Tibial artery (tissue), 4 donors: ENCODE measurements around the gene CD59.

Experiments used
- DNase-seq, 2 donors: peaks; one replicate each; pipeline ENCODE4 v3.0.0-alpha.2; 2019
- H3K27ac ChIP-seq, 2 donors: fragments of 200-600 bp; sonication (generic) in 1 of 2; 1 replicate in 1 of 2; 2 replicates in 1 of 2; pipeline ENCODE4 v1.5.1; 2018 to 2019; ENCODE audit warnings: mild to moderate bottlenecking in 1 of 2
- H3K27me3 ChIP-seq, 2 donors: fragments of 200-600 bp; sonication (generic) in 1 of 2; one replicate each; pipeline versions ENCODE4 v1.5.1 to v1.6.0; 2016 to 2019
- H3K36me3 ChIP-seq, 3 donors: fragments of 200-600 bp; sonication (generic) in 2 of 3; one replicate each; pipeline ENCODE4 v1.5.1; 2016 to 2019; ENCODE audit warnings: mild to moderate bottlenecking in 2 of 3
- H3K4me1 ChIP-seq, 4 donors: fragments of 200-600 bp; sonication (generic) in 2 of 4; 1 replicate in 3 of 4; 2 replicates in 1 of 4; pipeline ENCODE4 v1.5.1; 2016 to 2019
- H3K4me3 ChIP-seq, 2 donors: fragments of 200-600 bp; sonication (generic) in 1 of 2; 1 replicate in 1 of 2; 2 replicates in 1 of 2; pipeline ENCODE4 v1.5.1; 2018 to 2019; ENCODE audit warnings: mild to moderate bottlenecking in 2 of 2
- H3K9me3 ChIP-seq, 3 donors: fragments of 200-600 bp; sonication (generic) in 1 of 3; one replicate each; pipeline ENCODE4 v1.5.1; 2016 to 2019
- intact Hi-C: fragments of 100-400 bp; cut with DNase I; formaldehyde crosslinking; loops from one replicate; pipeline ENCODE4 v1.15.0; 2023; ENCODE audit warnings: low total_unique reads
- TF ChIP-seq, protein P1 (sequence below), 2 experiments: fragments of 200-600 bp in 1 of 2; fragments of 450-650 bp in 1 of 2; IDR thresholded peaks; one replicate each; pipeline ENCODE4 v1.5.1; 2017 to 2019; ENCODE audit warnings: antibody characterized with exemption in 2 of 2, mild to moderate bottlenecking in 1 of 2, moderate library complexity in 1 of 2

The CD59 gene, protein sequence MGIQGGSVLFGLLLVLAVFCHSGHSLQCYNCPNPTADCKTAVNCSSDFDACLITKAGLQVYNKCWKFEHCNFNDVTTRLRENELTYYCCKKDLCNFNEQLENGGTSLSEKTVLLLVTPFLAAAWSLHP

DNA sequence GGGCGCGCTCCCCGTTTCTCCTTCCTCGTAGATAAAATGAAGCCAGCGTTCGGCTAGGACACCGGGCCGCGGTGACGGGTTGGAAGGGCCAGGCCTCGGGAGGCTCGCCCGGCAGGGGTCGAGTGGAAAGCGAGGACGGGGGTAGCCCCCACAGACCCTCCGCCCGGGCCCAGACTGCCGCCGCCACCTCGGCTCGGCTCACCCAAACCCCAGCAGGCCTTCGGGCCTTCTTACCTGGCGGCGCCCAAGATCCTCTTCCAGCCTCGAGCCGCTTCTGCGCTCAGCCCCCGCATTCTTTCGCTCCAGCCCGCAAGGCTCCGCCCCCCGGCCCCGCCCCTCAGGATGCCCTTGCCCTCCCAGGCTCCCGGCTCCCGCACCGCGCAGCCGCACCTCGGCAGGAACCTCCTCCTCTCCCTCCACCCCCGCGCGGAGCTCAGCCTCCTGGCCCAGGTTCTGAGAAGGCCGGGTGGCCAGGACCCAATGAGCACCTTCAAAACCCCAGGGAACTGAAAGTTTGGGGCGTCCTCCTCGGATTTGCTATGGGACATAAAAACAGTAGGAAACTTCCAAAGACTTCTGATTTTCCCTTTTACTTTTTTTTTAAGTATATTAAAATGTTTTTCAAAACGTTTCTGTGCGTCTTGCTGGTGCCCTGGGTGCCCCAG is at the start of gene CD59:
TSS of gene CD59 (minus strand) at position 276 of the 665 bp plus-strand sequence. CDS start 13,978 bp downstream, outside the sequence.
- Histone ChIP-seq H3K27me3 (no peaks in the 10 kb centered on the region), H3K27ac (peak within 1 kb of the TSS; percentile 86 to 89), H3K4me3 (peak within 1 kb of the TSS; percentile 61 to 78), H3K36me3 (peaks cover 0 to 5% (median 0%) of the 10 kb centered on the region in 3 donors), H3K9me3 (no peaks in the 10 kb centered on the region), H3K4me1 (peaks cover 0 to 41% (median 27%) of the 10 kb centered on the region in 4 donors)
- TF ChIP-seq, protein P1, sequence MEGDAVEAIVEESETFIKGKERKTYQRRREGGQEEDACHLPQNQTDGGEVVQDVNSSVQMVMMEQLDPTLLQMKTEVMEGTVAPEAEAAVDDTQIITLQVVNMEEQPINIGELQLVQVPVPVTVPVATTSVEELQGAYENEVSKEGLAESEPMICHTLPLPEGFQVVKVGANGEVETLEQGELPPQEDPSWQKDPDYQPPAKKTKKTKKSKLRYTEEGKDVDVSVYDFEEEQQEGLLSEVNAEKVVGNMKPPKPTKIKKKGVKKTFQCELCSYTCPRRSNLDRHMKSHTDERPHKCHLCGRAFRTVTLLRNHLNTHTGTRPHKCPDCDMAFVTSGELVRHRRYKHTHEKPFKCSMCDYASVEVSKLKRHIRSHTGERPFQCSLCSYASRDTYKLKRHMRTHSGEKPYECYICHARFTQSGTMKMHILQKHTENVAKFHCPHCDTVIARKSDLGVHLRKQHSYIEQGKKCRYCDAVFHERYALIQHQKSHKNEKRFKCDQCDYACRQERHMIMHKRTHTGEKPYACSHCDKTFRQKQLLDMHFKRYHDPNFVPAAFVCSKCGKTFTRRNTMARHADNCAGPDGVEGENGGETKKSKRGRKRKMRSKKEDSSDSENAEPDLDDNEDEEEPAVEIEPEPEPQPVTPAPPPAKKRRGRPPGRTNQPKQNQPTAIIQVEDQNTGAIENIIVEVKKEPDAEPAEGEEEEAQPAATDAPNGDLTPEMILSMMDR (IDR thresholded peaks at IDR 0.05), result no peak
- DNase-seq, result peak; percentile 96 to 98
- intact Hi-C loops, result loop anchor here (1.0 to 5.0 kb wide), 3 partner anchors 34 to 374 kb away; partner anchors contain the start of genes C11orf91 and FBXO3

DNA sequence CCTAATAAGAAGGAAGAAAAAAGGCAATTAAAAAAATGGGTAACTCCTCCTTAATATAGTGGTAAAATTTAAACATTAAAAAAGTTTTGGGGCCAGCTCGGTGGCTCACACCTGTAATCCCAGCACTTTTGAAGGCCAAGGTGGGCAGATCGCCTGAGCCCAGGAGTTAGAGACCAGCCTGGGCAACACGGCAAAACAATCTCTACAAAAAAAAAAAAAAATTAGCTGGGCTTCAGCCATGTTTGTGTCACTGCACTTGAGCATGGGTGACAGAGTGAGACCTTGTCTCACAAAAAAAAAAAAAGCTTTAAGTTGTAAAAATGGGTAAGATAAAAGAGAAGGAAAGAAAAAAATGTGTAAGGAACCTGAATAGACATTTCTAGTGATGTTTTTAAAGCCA is 49.4 kb upstream of the CD59 start:
- Histone ChIP-seq H3K27me3 (peaks cover 0 to 37% of the 10 kb centered on the region in 2 donors), H3K36me3 (no peaks in the 10 kb centered on the region), H3K9me3 (no peaks in the 10 kb centered on the region), H3K27ac (no peak overlapping the region), H3K4me1 (no peaks in the 10 kb centered on the region), H3K4me3 (no peak overlapping the region)
- intact Hi-C loops, result no loop called here
- TF ChIP-seq, protein P1 (IDR thresholded peaks at IDR 0.05), result no peak
- DNase-seq, result no peak

DNA sequence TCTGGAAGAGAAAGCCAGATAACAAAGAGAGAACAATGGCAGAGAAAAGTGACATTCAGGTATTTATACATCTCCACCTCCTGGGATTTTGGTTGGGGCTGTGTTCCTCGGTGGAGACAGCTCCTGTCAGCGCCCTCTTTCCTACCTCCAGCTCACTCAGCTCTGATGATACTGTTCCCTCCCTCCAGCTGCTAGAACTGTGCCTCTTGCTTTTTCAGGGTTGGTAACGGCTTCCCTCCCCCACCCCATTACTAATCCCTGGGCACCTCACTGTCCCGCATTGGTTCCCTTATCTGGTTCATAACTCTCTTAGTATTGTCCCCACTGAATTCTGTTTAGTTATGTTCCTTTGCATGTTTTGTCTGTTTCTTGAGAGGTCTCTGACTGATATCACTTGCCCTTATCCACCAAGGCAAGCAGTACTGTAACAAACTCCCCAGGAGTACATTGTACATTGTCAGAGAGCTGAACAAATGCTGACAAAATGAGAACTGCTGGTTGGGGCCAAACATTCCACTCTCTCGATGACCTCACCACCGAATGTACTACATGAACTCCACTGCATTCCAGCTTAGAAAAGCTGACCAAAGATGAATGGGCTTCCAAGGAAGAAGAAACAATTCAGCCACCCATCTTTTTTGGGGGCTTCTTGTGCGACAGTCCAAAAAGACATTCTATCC is 43.8 kb upstream of the CD59 start:
- intact Hi-C loops, result no loop called here
- TF ChIP-seq, protein P1 (IDR thresholded peaks at IDR 0.05), result no peak
- no peak for DNase-seq

DNA sequence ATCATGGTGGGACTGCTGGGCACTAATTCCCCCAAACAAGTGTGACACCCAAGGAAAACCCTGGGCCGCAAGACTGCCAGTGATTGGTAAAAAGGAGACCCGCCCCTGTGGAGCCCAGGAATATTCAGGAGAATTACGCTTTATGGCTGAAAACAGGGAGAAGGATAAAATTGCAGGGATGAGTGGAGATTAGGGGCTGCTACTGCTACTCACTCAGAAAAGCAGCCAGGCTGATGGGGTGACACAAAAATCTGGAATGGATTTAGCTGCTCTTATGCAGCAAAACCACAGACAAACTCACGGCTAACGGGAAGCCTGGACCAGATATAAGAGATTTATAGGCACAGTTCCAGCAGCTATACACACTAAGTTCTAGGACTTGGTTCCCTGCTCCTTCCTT is 42.5 kb upstream of the CD59 start:
- Histone ChIP-seq H3K27ac (no peak overlapping the region), H3K4me3 (no peak overlapping the region), H3K27me3 (peaks cover 0 to 7% of the 10 kb centered on the region in 2 donors), H3K9me3 (no peaks in the 10 kb centered on the region), H3K36me3 (no peaks in the 10 kb centered on the region), H3K4me1 (peaks cover 0 to 23% (median 6%) of the 10 kb centered on the region in 4 donors)
- TF ChIP-seq, protein P1 (IDR thresholded peaks at IDR 0.05), result no peak
- intact Hi-C loops, result no loop called here
- no peak for DNase-seq

More for the DNA sequence above, 43.8 kb upstream of the CD59 start:
- no peak overlapping the region for H3K27ac ChIP-seq
- no peaks in the 10 kb centered on the region for H3K9me3 ChIP-seq
- H3K4me3 ChIP-seq, result no peak overlapping the region
- H3K4me1 ChIP-seq, result peaks cover 0 to 20% (median 5%) of the 10 kb centered on the region in 4 donors
- peaks cover 0 to 17% of the 10 kb centered on the region in 2 donors for H3K27me3 ChIP-seq
- no peaks in the 10 kb centered on the region for H3K36me3 ChIP-seq

DNA sequence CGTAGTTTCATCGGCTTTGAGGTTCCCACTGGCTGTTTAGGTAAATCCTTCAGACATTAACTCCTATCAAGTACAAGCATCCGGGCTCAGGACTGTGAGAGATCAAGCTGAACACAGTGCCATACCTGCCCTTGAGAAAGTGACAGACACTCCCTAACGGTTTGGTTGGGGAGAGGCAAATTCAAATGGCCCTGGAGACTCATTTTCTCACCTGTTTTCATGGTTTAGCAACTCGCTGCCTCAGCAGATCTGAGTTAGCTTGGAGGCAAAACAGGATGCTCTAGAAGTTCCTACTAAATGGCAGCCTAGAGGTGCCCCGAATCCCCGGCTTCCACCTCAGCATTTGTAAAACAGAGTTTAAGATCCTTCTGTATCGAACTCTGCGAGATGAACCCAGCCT is 41.7 kb upstream of the CD59 start:
- Histone ChIP-seq H3K27ac (no peak overlapping the region), H3K4me1 (peaks cover 0 to 31% (median 12%) of the 10 kb centered on the region in 4 donors), H3K27me3 (peaks cover 0 to 3% of the 10 kb centered on the region in 2 donors), H3K4me3 (no peak overlapping the region), H3K9me3 (no peaks in the 10 kb centered on the region), H3K36me3 (no peaks in the 10 kb centered on the region)
- intact Hi-C loops, result no loop called here
- TF ChIP-seq, protein P1 (IDR thresholded peaks at IDR 0.05), result no peak
- DNase-seq, result no peak
